Activated T-helper 9 cell treated with anti-CD3 and anti-CD28 coated beads, Interleukin-2, amount 50 U/mL, for 16 hours (primary cell): ENCODE data around the gene SMURF2.
"Not testable (repeated sequence)": the region's sequence is repeated elsewhere in the genome, so short reads cannot be mapped to it uniquely, and the experiment has no call there.

Experiments used
- DNase-seq: peaks from one replicate; pipeline ENCODE4 v3.0.0-alpha.2; 2020; ENCODE audit warnings: low read depth

Gene SMURF2

GRCh38 chr17:64664299-64664981, 2.3 kb upstream of the SMURF2 start:
- not testable (repeated sequence) for DNase-seq

- not testable (repeated sequence) for DNase-seq
These were observed 1.7 kb upstream of the SMURF2 start for GRCh38 chr17:64663836-64664235.

GRCh38 chr17:64662774-64663367, 764 bp upstream of the SMURF2 start:
- DNase-seq = no peak

DNA sequence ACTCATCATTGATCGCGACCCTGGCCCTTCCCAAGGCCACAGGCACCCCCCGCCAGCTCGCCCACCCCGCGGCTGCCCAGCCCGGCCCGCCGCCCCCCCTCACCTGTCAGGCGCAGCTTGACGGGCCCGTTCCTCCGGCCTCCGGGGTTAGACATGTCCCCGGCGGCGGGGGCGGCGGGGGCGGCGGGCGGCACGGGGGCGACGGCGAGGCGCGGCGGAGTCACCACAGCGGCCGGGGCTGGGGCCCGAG, 456 bp downstream of the SMURF2 start:
- no peak for DNase-seq

DNA sequence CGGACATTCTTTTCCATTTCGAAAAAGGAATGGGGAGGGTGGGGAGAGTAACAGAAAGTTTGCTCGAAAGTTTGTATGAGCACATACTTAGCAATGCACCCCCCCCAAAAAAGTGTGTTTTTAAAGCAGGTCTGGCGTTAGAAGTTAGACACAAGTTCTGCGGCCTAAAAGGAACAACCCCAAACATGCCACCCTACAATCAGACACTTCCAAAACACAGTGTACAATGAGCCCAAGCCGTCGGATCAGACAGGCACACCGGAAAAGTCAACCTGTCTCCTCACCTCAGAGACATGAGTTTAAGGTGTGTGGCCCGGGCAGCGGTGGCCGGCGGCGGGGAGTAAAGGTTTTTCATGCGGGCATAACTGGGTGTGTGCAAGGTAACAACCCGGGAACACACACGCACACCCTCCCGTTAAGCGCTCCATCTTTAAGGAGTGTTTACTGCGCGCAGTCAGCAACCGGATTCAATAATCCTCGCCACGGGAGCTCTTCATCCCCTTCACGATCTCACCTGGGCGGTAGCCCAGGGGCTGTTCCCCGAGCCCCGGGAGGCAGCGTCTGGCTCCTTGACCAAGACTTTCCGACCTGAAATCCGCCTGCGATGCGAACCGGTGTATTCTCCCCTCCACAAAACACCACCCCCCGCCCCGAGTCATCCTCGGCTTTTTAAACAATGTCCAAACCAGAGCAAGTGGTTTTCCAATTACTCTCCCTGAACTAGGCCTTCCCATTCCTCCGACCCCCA, 955 bp downstream of the SMURF2 start:
- DNase-seq = peak; percentile 31

- not testable (repeated sequence) for DNase-seq
These were observed 1.7 kb downstream of the SMURF2 start for GRCh38 chr17:64660195-64660977.

DNA sequence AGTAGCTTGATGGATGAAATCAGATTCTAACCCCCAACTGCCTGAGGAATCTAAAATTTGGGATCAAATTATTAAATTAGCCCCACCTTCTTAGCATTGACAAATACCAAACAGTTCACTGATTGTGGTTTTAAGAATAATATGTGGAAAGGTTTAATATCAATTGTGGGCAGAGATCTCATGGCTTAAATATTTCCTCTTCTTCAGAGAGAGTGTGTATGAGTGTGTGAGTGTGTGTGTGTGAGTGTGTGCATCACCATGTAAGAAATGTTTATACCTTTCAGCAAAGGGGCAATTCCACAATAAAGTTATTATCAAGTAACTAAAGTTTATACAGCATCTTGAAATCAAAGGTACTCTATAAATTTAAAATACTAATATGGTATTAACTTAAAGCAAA, 3.2 kb downstream of the SMURF2 start:
- DNase-seq = no peak

GRCh38 chr17:64657610-64658125, 4.4 kb downstream of the SMURF2 start:
- no peak for DNase-seq

GRCh38 chr17:64655704-64656103, 6.4 kb downstream of the SMURF2 start:
- no peak for DNase-seq

- no peak for DNase-seq
These were observed 8.1 kb downstream of the SMURF2 start for GRCh38 chr17:64653985-64654355.

GRCh38 chr17:64653325-64653984, 8.7 kb downstream of the SMURF2 start:
- DNase-seq = no peak

DNA sequence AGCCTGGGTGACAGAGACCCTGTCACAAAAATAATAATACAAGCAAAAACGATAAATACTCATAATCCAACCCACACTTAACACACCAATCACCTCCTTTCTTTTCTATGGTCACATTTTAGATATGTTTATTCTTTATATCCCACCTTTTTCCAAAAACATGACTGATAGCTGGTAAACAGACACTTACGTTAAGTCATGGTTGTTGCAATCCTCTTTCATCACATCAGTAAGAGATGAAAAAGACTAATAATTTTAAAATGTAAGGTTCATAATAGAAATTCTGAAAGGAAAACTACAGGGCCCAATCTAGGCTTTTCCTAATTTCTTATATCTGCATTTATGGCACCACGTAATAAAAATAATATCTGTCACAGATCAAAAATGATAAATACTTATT, 10.2 kb downstream of the SMURF2 start:
- no peak for DNase-seq

DNA sequence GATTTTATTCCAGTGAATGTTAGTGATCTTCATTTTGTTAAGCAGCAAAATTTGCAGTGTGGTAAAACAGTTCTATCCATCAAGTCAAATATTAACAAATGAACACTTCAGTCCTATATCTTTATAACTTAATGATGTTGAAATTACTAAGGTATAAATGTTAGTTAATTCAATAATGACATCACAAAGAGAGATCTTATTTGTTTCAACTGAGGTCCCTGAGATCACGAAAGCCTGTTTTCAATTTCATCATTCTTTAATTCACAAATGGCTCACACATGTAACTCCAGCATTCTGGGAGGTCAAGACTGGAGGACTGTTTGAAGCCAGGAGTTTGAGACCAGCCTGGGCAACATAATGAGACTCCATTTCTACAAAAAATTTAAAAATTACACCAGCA, 13.9 kb downstream of the SMURF2 start:
- no peak for DNase-seq

DNA sequence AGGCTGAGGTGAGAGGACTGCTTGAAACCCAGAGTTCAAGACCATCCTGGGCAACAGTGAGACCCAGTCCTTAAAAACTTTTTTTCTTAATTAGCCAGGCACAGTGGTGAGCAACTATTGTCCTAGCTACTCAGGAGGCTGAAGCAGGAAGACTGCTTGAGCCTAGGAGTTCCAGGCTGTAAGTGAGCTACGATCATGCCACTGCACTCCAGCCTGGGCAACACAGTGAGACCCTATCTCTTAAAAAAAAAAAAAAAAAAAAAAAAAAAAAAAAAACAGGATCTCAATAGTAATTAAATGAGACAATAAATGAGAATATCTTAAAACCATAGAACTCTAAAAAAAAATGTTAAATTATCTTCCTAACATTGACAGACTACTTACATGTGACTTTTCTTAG, 14.3 kb downstream of the SMURF2 start:
- no peak for DNase-seq

DNA sequence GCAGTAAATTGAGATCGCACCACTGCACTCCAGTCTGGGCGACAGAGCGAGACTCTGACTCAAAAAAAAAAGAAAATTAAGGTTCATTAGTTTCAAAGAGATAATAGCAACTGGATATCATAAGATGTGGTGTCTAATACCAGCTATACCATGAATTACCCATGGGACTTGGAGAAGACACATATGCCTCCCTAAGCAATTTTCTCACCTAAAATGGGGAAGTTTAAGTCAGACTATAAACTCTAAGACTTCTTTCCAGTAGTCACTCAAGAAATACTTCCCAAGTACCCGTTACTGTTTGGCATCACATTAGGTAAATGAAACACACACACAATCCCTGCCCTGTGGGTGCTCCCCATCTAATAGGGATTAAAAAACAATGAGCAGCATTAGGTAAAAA, 22.6 kb downstream of the SMURF2 start:
- DNase-seq = no peak

DNA sequence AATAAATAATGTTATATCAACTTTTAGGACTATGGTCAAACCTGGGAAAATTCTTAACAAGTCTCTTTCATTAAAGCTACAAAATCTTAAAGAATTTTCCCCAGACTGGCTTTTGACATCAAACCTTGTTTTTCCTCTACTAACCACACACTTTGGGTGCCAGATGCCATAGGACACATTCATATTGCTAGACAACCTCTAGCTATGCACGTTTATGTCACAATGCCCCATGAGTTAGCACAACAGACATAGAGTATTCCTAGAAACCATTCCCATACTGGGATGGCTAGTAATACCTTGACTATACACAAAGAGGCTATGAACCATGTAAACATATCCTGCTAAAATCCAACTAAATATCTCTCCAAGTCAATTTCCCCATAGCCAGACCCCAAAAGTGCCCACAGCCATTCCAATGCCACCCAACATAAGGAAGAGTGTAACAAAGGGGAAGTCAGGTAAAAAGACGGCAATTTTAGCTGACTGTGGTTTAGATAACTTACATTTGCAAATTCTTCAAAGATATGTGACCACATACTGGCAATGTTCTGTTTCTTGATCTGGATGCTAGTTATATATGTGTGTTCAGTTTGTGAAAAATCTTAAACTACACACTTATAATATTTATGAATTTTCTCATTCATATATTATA, 23.4 kb downstream of the SMURF2 start:
- DNase-seq = no peak

DNA sequence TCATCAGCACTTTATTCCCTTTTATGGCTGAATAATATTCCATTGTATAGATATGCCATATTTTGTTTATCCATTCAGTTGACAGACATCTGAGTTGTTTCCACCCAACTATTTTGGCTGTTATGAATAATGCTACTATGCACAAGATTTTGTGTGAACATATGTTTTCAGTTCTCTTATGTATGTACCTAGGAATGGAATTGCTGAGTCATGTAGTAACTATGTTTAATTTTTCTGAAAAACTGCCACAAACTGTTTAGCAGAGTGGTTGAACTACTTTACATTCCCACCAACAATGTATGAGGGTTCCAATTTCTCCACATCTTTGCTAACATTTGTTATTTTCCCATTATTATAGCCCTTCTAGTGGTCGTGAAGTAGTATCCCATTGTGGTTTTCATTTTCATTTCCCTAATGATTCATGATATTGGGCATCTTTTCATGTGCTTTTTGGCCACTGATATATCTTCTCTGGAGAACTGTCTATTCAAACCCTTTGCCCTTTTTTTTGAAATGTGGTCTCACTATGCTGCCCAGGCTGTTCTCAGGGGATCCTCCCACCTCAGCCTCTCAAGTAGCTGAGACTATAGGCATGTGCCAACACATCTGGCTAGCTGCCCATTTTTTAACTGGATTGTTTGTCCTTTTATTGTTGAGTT, 26.3 kb downstream of the SMURF2 start:
- DNase-seq = no peak

DNA sequence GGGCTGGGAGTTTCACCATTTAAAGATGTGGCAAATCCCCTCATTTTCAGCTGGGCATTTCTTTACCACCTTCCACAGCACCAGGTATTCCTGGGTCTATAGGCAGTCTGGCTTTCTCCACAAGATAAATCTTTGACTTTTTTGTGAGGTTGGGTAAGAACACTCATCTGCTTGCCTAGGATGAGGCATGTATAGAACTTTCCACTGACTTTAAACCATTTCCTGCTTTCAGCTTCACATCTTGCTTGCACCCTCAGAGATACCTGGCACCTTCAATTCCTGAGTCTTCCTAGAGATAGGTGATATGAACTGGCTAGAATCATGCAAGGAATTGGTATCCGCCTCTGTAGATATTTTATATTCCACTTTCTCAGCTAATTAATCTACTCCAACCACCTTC, 27.9 kb downstream of the SMURF2 start:
- no peak for DNase-seq

DNA sequence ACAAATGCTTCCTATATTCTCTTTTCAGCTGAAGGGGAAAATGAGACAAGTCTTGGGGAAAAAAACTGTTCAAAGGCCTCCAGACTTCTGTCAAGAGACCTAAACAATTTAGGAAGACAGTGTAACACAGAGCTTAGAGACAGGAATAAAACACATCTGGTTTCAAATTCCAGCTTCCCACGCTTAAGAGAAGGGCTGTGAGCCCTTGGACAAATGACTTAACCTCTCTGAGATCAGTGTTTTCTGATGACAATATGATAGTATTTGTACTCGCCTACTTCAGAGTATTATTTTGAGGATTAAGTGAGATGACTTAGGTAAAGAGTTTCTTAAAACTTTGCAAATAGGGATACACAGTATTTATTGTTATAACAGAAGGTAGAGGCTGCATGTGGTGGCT, 29.5 kb downstream of the SMURF2 start:
- DNase-seq = no peak

GRCh38 chr17:64632194-64632593, 29.9 kb downstream of the SMURF2 start:
- DNase-seq = no peak
